Body of pancreas (tissue), 4 donors: Measurements from ENCODE around the gene SIRPB1. TPM values are rescaled to one million over a fixed set of nuclear protein-coding genes. Genes with fewer than 3 reads are reported as not detected.

Experiments used
- ATAC-seq: fragments of 150-250 bp; one replicate; pipeline ENCODE4 v1.9.1; 2016
- DNase-seq, 4 donors: peaks; one replicate each; pipeline ENCODE4 v3.0.0-alpha.2; 2019
- H3K27ac ChIP-seq, 4 donors: fragments of 200-600 bp; sonication (generic); 1 replicate in 3 of 4; 2 replicates in 1 of 4; pipeline versions ENCODE4 v1.5.1 to v1.6.1; 2016 to 2019; ENCODE audit warnings: mild to moderate bottlenecking in 1 of 4, mixed read lengths in 1 of 4, moderate library complexity in 1 of 4
- H3K27me3 ChIP-seq, 2 donors: fragments of 200-600 bp; sonication (generic); one replicate each; pipeline ENCODE4 v1.6.0; 2016; ENCODE audit warnings: mild to moderate bottlenecking in 1 of 2
- H3K36me3 ChIP-seq, 2 donors: fragments of 200-600 bp; sonication (generic); replicated peaks in 1 of 2; 2 replicates each; pipeline ENCODE4 v1.5.1; 2016; ENCODE audit warnings: low read depth in 2 of 2; ENCODE audit not compliant: insufficient read depth in 1 of 2
- H3K4me1 ChIP-seq: fragments of 200-600 bp; sonication (generic); one replicate; pipeline ENCODE4 v1.6.0; 2016
- H3K4me3 ChIP-seq, 2 donors: fragments of 200-600 bp; sonication (generic); 1 replicate in 1 of 2; 2 replicates in 1 of 2; pipeline ENCODE4 v1.5.1; 2016 to 2019
- H3K9me3 ChIP-seq, 3 donors: fragments of 200-600 bp; sonication (generic); 1 replicate in 2 of 3; 2 replicates in 1 of 3; pipeline ENCODE4 v1.5.1; 2016
- POLR2A ChIP-seq, 3 donors: fragments of 450-650 bp; IDR thresholded peaks; one replicate each; pipeline ENCODE4 v1.6.1; 2016; ENCODE audit warnings: antibody characterized with exemption in 3 of 3, mild to moderate bottlenecking in 2 of 3
- WGBS, 2 donors: methylation state at CpG; one replicate each; pipeline ENCODE4 v1.1.5; 2017; 5-methylcytosine and 5-hydroxymethylcytosine counted together
- intact Hi-C: fragments of 100-400 bp; cut with DNase I; formaldehyde crosslinking; loops from one replicate; pipeline ENCODE4 v1.15.1; 2023
- total RNA-seq, 2 donors: library from RNA; depleted of rRNA; stranded (reverse); fragments of >200 nt; gene quantifications; one replicate each; pipeline ENCODE4 v1.1.0, GENCODE V29; 2016
- TF ChIP-seq, protein P1 (sequence below), 7 experiments: fragments of 450-650 bp in 4 of 7; fragments of 200-600 bp in 3 of 7; sonication (generic) in 3 of 7; IDR thresholded peaks; one replicate each; pipeline ENCODE4 v1.5.1; 2016 to 2019; ENCODE audit warnings: antibody characterized with exemption in 7 of 7

SIRPB1 gene
- total RNA-seq, 2 donors from 2014 or later, result 1.3 to 14.2 TPM

DNA sequence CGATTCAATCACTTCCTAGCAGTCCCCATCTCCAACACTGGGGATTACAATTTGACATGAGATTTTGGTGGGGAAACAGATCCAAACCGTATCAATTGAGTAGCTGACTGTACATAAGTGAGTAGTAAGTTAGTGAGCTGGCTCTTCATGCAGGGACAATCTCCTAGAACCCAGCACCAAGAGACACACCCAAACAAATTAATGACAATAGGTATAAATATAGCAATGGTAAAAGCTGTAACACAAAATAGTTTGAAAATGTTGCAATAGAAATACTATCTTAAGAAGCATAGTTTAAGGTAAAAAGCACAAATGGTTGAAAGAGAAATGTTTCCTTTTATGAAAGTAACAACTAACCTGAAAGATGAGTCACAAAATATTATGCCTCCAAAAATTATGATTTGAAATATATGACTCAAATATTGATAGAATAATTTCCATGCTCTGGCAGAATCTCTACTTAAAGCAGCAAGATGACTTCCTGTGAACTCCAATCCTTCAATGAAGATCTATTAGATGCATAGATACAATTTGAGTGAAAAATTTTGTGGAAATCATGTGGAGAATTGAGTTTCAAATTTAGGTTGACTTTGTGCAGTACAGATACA is 5.4 kb upstream of the SIRPB1 start:
- WGBS, 2 donors, result 42% methylated on average over 2 of the region's 2 CpGs
- Histone ChIP-seq H3K27me3 (no peaks in the 10 kb centered on the region), H3K9me3 (no peaks in the 10 kb centered on the region), H3K4me3 (no peak overlapping the region), H3K36me3 (no peaks in the 10 kb centered on the region), H3K27ac (no peak overlapping the region), H3K4me1 (no peaks in the 10 kb centered on the region)
- intact Hi-C loops, result no loop called here
- DNase-seq (no peak), ATAC-seq (no peak)
- no peak for TF ChIP-seq POLR2A (IDR thresholded peaks at IDR 0.05)
- TF ChIP-seq, protein P1, sequence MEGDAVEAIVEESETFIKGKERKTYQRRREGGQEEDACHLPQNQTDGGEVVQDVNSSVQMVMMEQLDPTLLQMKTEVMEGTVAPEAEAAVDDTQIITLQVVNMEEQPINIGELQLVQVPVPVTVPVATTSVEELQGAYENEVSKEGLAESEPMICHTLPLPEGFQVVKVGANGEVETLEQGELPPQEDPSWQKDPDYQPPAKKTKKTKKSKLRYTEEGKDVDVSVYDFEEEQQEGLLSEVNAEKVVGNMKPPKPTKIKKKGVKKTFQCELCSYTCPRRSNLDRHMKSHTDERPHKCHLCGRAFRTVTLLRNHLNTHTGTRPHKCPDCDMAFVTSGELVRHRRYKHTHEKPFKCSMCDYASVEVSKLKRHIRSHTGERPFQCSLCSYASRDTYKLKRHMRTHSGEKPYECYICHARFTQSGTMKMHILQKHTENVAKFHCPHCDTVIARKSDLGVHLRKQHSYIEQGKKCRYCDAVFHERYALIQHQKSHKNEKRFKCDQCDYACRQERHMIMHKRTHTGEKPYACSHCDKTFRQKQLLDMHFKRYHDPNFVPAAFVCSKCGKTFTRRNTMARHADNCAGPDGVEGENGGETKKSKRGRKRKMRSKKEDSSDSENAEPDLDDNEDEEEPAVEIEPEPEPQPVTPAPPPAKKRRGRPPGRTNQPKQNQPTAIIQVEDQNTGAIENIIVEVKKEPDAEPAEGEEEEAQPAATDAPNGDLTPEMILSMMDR (IDR thresholded peaks at IDR 0.05), result no peak

DNA sequence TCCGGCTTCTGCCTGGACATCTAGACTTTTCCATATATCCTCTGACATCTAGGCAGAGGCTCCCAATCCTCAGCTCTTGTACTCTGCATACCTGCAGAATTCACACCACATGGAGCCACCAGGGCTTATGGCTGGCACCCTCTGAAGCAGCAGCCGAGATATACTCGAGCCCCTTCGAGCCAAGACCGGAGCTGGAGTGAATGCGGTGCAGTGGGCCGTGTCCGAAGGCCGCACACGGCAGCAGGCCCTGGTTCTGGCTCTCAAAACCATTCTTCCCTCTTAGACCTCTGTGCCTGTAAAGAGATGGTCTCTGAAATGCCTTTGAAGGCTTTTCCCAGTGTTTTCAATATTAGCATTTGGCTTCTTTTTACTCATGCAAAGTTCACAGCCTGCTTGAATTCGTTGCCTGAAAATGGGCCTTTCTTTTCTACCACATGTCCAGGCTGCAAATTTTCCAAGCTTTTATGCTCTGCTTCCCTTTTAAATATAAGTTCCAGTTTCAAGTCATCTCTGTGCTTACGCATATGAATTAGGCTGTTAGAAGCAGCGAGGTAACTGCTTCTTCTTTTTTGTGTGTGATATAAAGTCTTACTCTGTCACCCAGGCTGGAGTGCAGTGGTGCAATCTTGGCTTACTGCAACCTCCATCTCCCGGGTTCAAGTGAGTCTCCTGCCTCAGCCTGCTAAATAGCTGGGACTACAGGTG is 3.8 kb upstream of the SIRPB1 start:
- TF ChIP-seq, protein P1 (IDR thresholded peaks at IDR 0.05), result no peak
- TF ChIP-seq POLR2A (IDR thresholded peaks at IDR 0.05), result no peak
- ATAC-seq (no peak), DNase-seq (no peak)
- no peak overlapping the region for H3K4me3 ChIP-seq
- H3K27ac ChIP-seq, result no peak overlapping the region
- no peaks in the 10 kb centered on the region for H3K9me3 ChIP-seq
- WGBS, 2 donors, result 76 to 82% methylated on average over 14 of the region's 14 CpGs
- intact Hi-C loops, result no loop called here
- H3K36me3 ChIP-seq, result no peaks in the 10 kb centered on the region
- H3K27me3 ChIP-seq, result no peaks in the 10 kb centered on the region
- no peaks in the 10 kb centered on the region for H3K4me1 ChIP-seq

DNA sequence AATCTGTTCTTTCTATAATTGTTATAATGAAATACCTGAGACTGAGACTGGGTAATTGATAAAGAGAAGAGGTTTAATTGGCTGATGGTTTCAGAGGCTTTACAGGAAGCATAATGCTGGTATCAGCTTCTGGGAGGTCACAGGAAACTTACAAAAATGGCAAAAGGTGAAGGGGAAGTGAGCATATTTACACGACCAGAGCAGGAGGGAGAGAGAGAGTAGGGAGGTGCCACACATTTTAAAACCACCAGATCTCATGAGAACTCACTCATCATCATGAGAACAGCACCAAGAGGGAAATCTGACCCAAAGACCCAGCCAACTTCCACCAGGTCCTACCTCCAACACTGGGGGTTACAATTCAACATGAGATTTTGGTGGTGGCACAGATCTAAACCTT is 2.6 kb upstream of the SIRPB1 start:
- no peaks in the 10 kb centered on the region for H3K36me3 ChIP-seq
- no peaks in the 10 kb centered on the region for H3K4me1 ChIP-seq
- no peak for TF ChIP-seq POLR2A (IDR thresholded peaks at IDR 0.05)
- TF ChIP-seq, protein P1 (IDR thresholded peaks at IDR 0.05), result no peak
- DNase-seq (no peak), ATAC-seq (no peak)
- WGBS, 2 donors, result 7 to 13% methylated on average over 1 of the region's 1 CpG
- intact Hi-C loops, result no loop called here
- no peak overlapping the region for H3K27ac ChIP-seq
- H3K27me3 ChIP-seq, result no peaks in the 10 kb centered on the region
- H3K9me3 ChIP-seq, result no peaks in the 10 kb centered on the region
- H3K4me3 ChIP-seq, result no peak overlapping the region

DNA sequence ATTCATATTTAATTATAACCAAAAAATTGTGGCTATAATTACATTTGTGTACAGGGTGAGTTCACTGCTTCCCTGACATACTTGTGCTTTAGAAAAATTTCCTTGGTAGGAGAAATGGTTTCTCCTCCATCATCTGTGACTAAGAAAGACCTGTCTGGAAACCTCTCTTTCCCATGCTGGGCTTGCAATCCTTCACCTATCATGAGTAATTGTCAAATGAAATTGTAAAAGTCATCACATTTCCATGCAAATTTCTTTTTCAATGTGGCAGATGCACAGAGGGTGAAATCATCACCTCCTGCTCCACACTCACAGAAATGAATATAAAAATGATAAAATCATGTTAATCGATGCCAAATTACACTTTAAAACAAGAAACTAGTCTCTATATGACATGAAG is 1.5 kb upstream of the SIRPB1 start:
- 44 to 50% methylated on average over 1 of the region's 1 CpG for WGBS, 2 donors
- Histone ChIP-seq H3K27ac (no peak overlapping the region), H3K4me3 (no peak overlapping the region), H3K9me3 (no peaks in the 10 kb centered on the region), H3K4me1 (no peaks in the 10 kb centered on the region), H3K36me3 (no peaks in the 10 kb centered on the region), H3K27me3 (no peaks in the 10 kb centered on the region)
- TF ChIP-seq, protein P1 (IDR thresholded peaks at IDR 0.05), result no peak
- no peak for TF ChIP-seq POLR2A (IDR thresholded peaks at IDR 0.05)
- DNase-seq (no peak), ATAC-seq (no peak)
- intact Hi-C loops, result no loop called here
